GM13976 (cell line): ENCODE measurements around the gene RUFY1.

Experiments
- DNase-seq: peaks from one replicate; pipeline ENCODE4 v3.0.0; 2012; ENCODE audit warnings: low spot score
- CTCF ChIP-seq: IDR thresholded peaks from 2 replicates; pipeline ENCODE4 v1.5.1; 2012; ENCODE audit warnings: borderline replicate concordance, mild to moderate bottlenecking; ENCODE audit not compliant: insufficient read depth; ENCODE audit errors: extremely low read depth, missing control alignments, control extremely low read depth
- in situ Hi-C: fragments of 300-500 bp; cut with MboI; formaldehyde crosslinking; loops from one replicate; pipeline ENCODE4 v1.12.0; 2022; ENCODE audit warnings: low sequenced_read_pairs, mixed read lengths, inconsistent platforms; ENCODE audit not compliant: unreplicated experiment

RUFY1 gene

GRCh38 chr5:179599100-179599499, 48.7 kb downstream of the RUFY1 start:
- no peak for DNase-seq
- TF ChIP-seq CTCF: no peak
- in situ Hi-C loops: no loop called here

- in situ Hi-C loops: no loop called here
- no peak for TF ChIP-seq CTCF
- no peak for DNase-seq
Measured at GRCh38 chr5:179599566-179599965, 49.2 kb downstream of the RUFY1 start.

- in situ Hi-C loops: no loop called here
- no peak for DNase-seq
- no peak for TF ChIP-seq CTCF
Measured at GRCh38 chr5:179599973-179600372, 49.6 kb downstream of the RUFY1 start.

- TF ChIP-seq CTCF: no peak
- DNase-seq: no peak
- in situ Hi-C loops: no loop called here
Measured at GRCh38 chr5:179601871-179602625, 51.7 kb downstream of the RUFY1 start.

- no peak for TF ChIP-seq CTCF
- in situ Hi-C loops: no loop called here
- DNase-seq: no peak
Measured at GRCh38 chr5:179603308-179603707, 53.0 kb downstream of the RUFY1 start.

GRCh38 chr5:179605026-179605833, 54.9 kb downstream of the RUFY1 start:
- no peak for DNase-seq
- TF ChIP-seq CTCF: no peak
- in situ Hi-C loops: no loop called here
